Activated CD8-positive, alpha-beta memory T cell treated with anti-CD3 and anti-CD28 coated beads for 48 hours (primary cell): ENCODE data around the gene ARMH3.
"Not testable (repeated sequence)": the region's sequence is repeated elsewhere in the genome, so short reads cannot be mapped to it uniquely, and the experiment has no call there.

Source experiments
- DNase-seq, 3 experiments: peaks; one replicate each; pipeline ENCODE4 v3.0.0-alpha.2; 2020; ENCODE audit warnings: low read depth in 2 of 3, low spot score in 2 of 3

The ARMH3 gene

GRCh38 chr10:102046095-102046494 lies 9.9 kb downstream of the ARMH3 start:
- DNase-seq: no peak

- DNase-seq: no peak
These were observed 10.7 kb downstream of the ARMH3 start for GRCh38 chr10:102045292-102045691.

GRCh38 chr10:102040305-102041050 lies 15.5 kb downstream of the ARMH3 start:
- DNase-seq: no peak

- no peak for DNase-seq
These were observed 17.6 kb downstream of the ARMH3 start for GRCh38 chr10:102038410-102038809.

- DNase-seq: not testable (repeated sequence)
These were observed 20.2 kb downstream of the ARMH3 start for GRCh38 chr10:102035807-102036206.

- no peak for DNase-seq
These were observed 22.2 kb downstream of the ARMH3 start for GRCh38 chr10:102033787-102034186.

- DNase-seq: no peak
These were observed 28.7 kb downstream of the ARMH3 start for GRCh38 chr10:102027261-102027660.

GRCh38 chr10:102024799-102025198 lies 31.2 kb downstream of the ARMH3 start:
- DNase-seq: no peak

GRCh38 chr10:102020938-102021337 lies 35.0 kb downstream of the ARMH3 start:
- no peak for DNase-seq

GRCh38 chr10:102017295-102017694 lies 38.7 kb downstream of the ARMH3 start:
- DNase-seq: no peak

- DNase-seq: no peak
These were observed 39.6 kb downstream of the ARMH3 start for GRCh38 chr10:102016416-102016815.

GRCh38 chr10:102010961-102011360 lies 45.0 kb downstream of the ARMH3 start:
- no peak for DNase-seq

- no peak for DNase-seq
These were observed 46.1 kb downstream of the ARMH3 start for GRCh38 chr10:102009801-102010425.

- DNase-seq: no peak
These were observed 48.2 kb downstream of the ARMH3 start for GRCh38 chr10:102007796-102008195.

GRCh38 chr10:102007031-102007430 lies 48.9 kb downstream of the ARMH3 start:
- DNase-seq: not testable (repeated sequence)

- DNase-seq: no peak
These were observed 51.6 kb downstream of the ARMH3 start for GRCh38 chr10:102004376-102004775.

- no peak for DNase-seq
These were observed 52.4 kb downstream of the ARMH3 start for GRCh38 chr10:102003541-102003940.

- no peak for DNase-seq
These were observed 54.4 kb downstream of the ARMH3 start for GRCh38 chr10:102001435-102002068.

GRCh38 chr10:101997803-101998202 lies 58.2 kb downstream of the ARMH3 start:
- DNase-seq: no peak

GRCh38 chr10:101995451-101996063 lies 60.4 kb downstream of the ARMH3 start:
- DNase-seq: no peak

- DNase-seq: no peak
These were observed 62.2 kb downstream of the ARMH3 start for GRCh38 chr10:101993651-101994200.

- no peak for DNase-seq
These were observed 62.8 kb downstream of the ARMH3 start for GRCh38 chr10:101993221-101993620.
